IPS-20b (cell line): ENCODE data around the gene CD47.

Experiments used
- H3K27ac ChIP-seq: one replicate; pipeline ENCODE4 v1.5.1; 2013; ENCODE audit warnings: low read length
- H3K27me3 ChIP-seq: 2 replicates; pipeline ENCODE4 v1.6.1; 2013; ENCODE audit warnings: mild to moderate bottlenecking, low read length, inconsistent platforms; ENCODE audit not compliant: insufficient read depth
- H3K36me3 ChIP-seq: 2 replicates; pipeline ENCODE4 v1.6.1; 2013; ENCODE audit warnings: low read depth, mild to moderate bottlenecking, inconsistent platforms, low read length, moderate library complexity; ENCODE audit not compliant: insufficient read depth
- H3K4me1 ChIP-seq: 2 replicates; pipeline ENCODE4 v1.6.1; 2013; ENCODE audit warnings: mild to moderate bottlenecking, control low read depth, inconsistent platforms, low read length, moderate library complexity; ENCODE audit not compliant: insufficient read depth
- H3K4me3 ChIP-seq: 2 replicates; pipeline ENCODE4 v1.5.1; 2013; ENCODE audit warnings: mild to moderate bottlenecking, low read length, inconsistent platforms
- H3K9ac ChIP-seq: 2 replicates; pipeline ENCODE4 v1.6.1; 2013; ENCODE audit warnings: low read depth, mild to moderate bottlenecking, inconsistent platforms, low read length, moderate library complexity
- H3K9me3 ChIP-seq: 2 replicates; pipeline ENCODE4 v1.6.1; 2013; ENCODE audit warnings: mild to moderate bottlenecking, low read depth, low read length, inconsistent platforms; ENCODE audit not compliant: insufficient read depth

CD47 gene

GRCh38 chr3:108110934-108111333 lies 20.1 kb upstream of the CD47 start:
- H3K9ac ChIP-seq: no peak overlapping the region
- no peaks in the 10 kb centered on the region for H3K27me3 ChIP-seq

GRCh38 chr3:108108416-108108815 lies 17.6 kb upstream of the CD47 start:
- no peak overlapping the region for H3K4me3 ChIP-seq
- no peaks in the 10 kb centered on the region for H3K9me3 ChIP-seq
- no peaks in the 10 kb centered on the region for H3K27me3 ChIP-seq
- no peak overlapping the region for H3K27ac ChIP-seq
- no peak overlapping the region for H3K9ac ChIP-seq
- H3K36me3 ChIP-seq: no peaks in the 10 kb centered on the region
- no peaks in the 10 kb centered on the region for H3K4me1 ChIP-seq

More at GRCh38 chr3:108110934-108111333, 20.1 kb upstream of the CD47 start:
- no peak overlapping the region for H3K27ac ChIP-seq
- H3K36me3 ChIP-seq: no peaks in the 10 kb centered on the region
- H3K4me3 ChIP-seq: no peak overlapping the region
- H3K4me1 ChIP-seq: no peaks in the 10 kb centered on the region
- H3K9me3 ChIP-seq: no peaks in the 10 kb centered on the region

- Histone ChIP-seq H3K27me3 (no peaks in the 10 kb centered on the region), H3K9ac (no peak overlapping the region), H3K4me3 (no peak overlapping the region), H3K4me1 (no peaks in the 10 kb centered on the region), H3K9me3 (no peaks in the 10 kb centered on the region), H3K27ac (no peak overlapping the region), H3K36me3 (no peaks in the 10 kb centered on the region)
These were observed 15.6 kb upstream of the CD47 start for GRCh38 chr3:108106449-108106848.

GRCh38 chr3:108106031-108106430 lies 15.2 kb upstream of the CD47 start:
- Histone ChIP-seq H3K4me1 (no peaks in the 10 kb centered on the region), H3K9ac (no peak overlapping the region), H3K36me3 (no peaks in the 10 kb centered on the region), H3K4me3 (no peak overlapping the region), H3K27me3 (no peaks in the 10 kb centered on the region), H3K27ac (no peak overlapping the region), H3K9me3 (no peaks in the 10 kb centered on the region)

GRCh38 chr3:108103886-108104797 lies 13.3 kb upstream of the CD47 start:
- H3K9me3 ChIP-seq: no peaks in the 10 kb centered on the region
- H3K27me3 ChIP-seq: no peaks in the 10 kb centered on the region
- H3K36me3 ChIP-seq: no peaks in the 10 kb centered on the region
- no peaks in the 10 kb centered on the region for H3K4me1 ChIP-seq
- H3K27ac ChIP-seq: no peak overlapping the region
- H3K9ac ChIP-seq: no peak overlapping the region
- H3K4me3 ChIP-seq: no peak overlapping the region

- H3K27ac ChIP-seq: no peak overlapping the region
- H3K4me3 ChIP-seq: no peak overlapping the region
- H3K9ac ChIP-seq: no peak overlapping the region
- H3K36me3 ChIP-seq: no peaks in the 10 kb centered on the region
- H3K4me1 ChIP-seq: no peaks in the 10 kb centered on the region
- H3K9me3 ChIP-seq: no peaks in the 10 kb centered on the region
- no peaks in the 10 kb centered on the region for H3K27me3 ChIP-seq
These were observed 12.4 kb upstream of the CD47 start for GRCh38 chr3:108103040-108103751.

GRCh38 chr3:108102420-108103039 lies 11.7 kb upstream of the CD47 start:
- H3K27ac ChIP-seq: no peak overlapping the region

GRCh38 chr3:108100906-108101660 lies 10.3 kb upstream of the CD47 start:
- Histone ChIP-seq H3K9me3 (no peaks in the 10 kb centered on the region), H3K4me3 (no peak overlapping the region), H3K27ac (no peak overlapping the region), H3K9ac (no peak overlapping the region), H3K4me1 (no peaks in the 10 kb centered on the region), H3K36me3 (no peaks in the 10 kb centered on the region), H3K27me3 (no peaks in the 10 kb centered on the region)

More at GRCh38 chr3:108102420-108103039, 11.7 kb upstream of the CD47 start:
- H3K9ac ChIP-seq: no peak overlapping the region
- H3K27me3 ChIP-seq: no peaks in the 10 kb centered on the region
- H3K4me1 ChIP-seq: no peaks in the 10 kb centered on the region
- H3K9me3 ChIP-seq: no peaks in the 10 kb centered on the region
- no peaks in the 10 kb centered on the region for H3K36me3 ChIP-seq
- H3K4me3 ChIP-seq: no peak overlapping the region

GRCh38 chr3:108099679-108100428 lies 9.0 kb upstream of the CD47 start:
- no peaks in the 10 kb centered on the region for H3K9me3 ChIP-seq
- H3K4me3 ChIP-seq: no peak overlapping the region
- H3K36me3 ChIP-seq: no peaks in the 10 kb centered on the region
- H3K4me1 ChIP-seq: no peaks in the 10 kb centered on the region
- no peaks in the 10 kb centered on the region for H3K27me3 ChIP-seq
- H3K9ac ChIP-seq: no peak overlapping the region
- H3K27ac ChIP-seq: no peak overlapping the region

GRCh38 chr3:108099244-108099643 lies 8.4 kb upstream of the CD47 start:
- H3K27me3 ChIP-seq: no peaks in the 10 kb centered on the region
- H3K9me3 ChIP-seq: no peaks in the 10 kb centered on the region
- no peak overlapping the region for H3K27ac ChIP-seq
- no peak overlapping the region for H3K4me3 ChIP-seq
- no peak overlapping the region for H3K9ac ChIP-seq
- no peaks in the 10 kb centered on the region for H3K4me1 ChIP-seq
- no peaks in the 10 kb centered on the region for H3K36me3 ChIP-seq

GRCh38 chr3:108098003-108098370 lies 7.2 kb upstream of the CD47 start:
- Histone ChIP-seq H3K36me3 (no peaks in the 10 kb centered on the region), H3K4me1 (no peaks in the 10 kb centered on the region), H3K9me3 (no peaks in the 10 kb centered on the region), H3K27ac (no peak overlapping the region), H3K27me3 (peaks cover 10% of the 10 kb centered on the region), H3K9ac (no peak overlapping the region), H3K4me3 (no peak overlapping the region)
